ENCODE data around the gene MYPN.

The MYPN gene

GRCh38 chr10:68176797-68177196, 67.5 kb downstream of the MYPN start (continued):
- TF ChIP-seq ZBTB44 (tag by site-specific recombination; IDR thresholded peaks at IDR 0.05) = peak; percentile 41; the same call in 1 of the 2 replicates
- no peak for TF ChIP-seq ZNF335 (tag by site-specific recombination; conservative IDR thresholded peaks at IDR 0.05)
- no peak for TF ChIP-seq MZF1 (tag by site-specific recombination; IDR thresholded peaks at IDR 0.05; ENCODE audit: borderline replicate concordance)
- no peak for TF ChIP-seq ZNF132 (tag by site-specific recombination; IDR thresholded peaks at IDR 0.05; ENCODE audit: borderline replicate concordance)
- no peak for TF ChIP-seq ZNF843 (tag by site-specific recombination; IDR thresholded peaks at IDR 0.05)
- peak; percentile 84; the same call in 1 of the 2 replicates for TF ChIP-seq SCRT1 (tag by site-specific recombination; IDR thresholded peaks at IDR 0.05; ENCODE audit: borderline replicate concordance)
- TF ChIP-seq MYNN (tag by site-specific recombination; IDR thresholded peaks at IDR 0.05; ENCODE audit: borderline replicate concordance) = no peak
- no peak for TF ChIP-seq ZNF510 (tag by site-specific recombination; IDR thresholded peaks at IDR 0.05; ENCODE audit: insufficient replicate concordance)
- TF ChIP-seq ZNF366 (tag by site-specific recombination; conservative IDR thresholded peaks at IDR 0.05) = 0 out of 2 replicates have a peak, but pooled peaks have one; percentile 16
- peak; percentile 48; the same call in 1 of the 2 replicates for TF ChIP-seq FEZF1 (tag by site-specific recombination; IDR thresholded peaks at IDR 0.05)
- TF ChIP-seq ZBTB21 (tag by site-specific recombination; IDR thresholded peaks at IDR 0.05) = no peak
- no peak for TF ChIP-seq TSHZ1 (tag by site-specific recombination; IDR thresholded peaks at IDR 0.05; ENCODE audit: borderline replicate concordance)
- no peak for TF ChIP-seq ZBTB1 (tag by site-specific recombination; IDR thresholded peaks at IDR 0.05)
- no peak for TF ChIP-seq ZNF514 (tag by site-specific recombination; IDR thresholded peaks at IDR 0.05)
- no peak for TF ChIP-seq ZNF521 (tag by site-specific recombination; IDR thresholded peaks at IDR 0.05)
- TF ChIP-seq ZNF529 (tag by site-specific recombination; IDR thresholded peaks at IDR 0.05; ENCODE audit: insufficient replicate concordance) = no peak
- TF ChIP-seq ZNF660 (tag by site-specific recombination; IDR thresholded peaks at IDR 0.05) = no peak
- no peak for TF ChIP-seq ZNF138 (tag by site-specific recombination; IDR thresholded peaks at IDR 0.05; ENCODE audit: borderline replicate concordance)
- TF ChIP-seq PRDM6 (tag by site-specific recombination; IDR thresholded peaks at IDR 0.05) = peak; percentile 84
- no peak for TF ChIP-seq ZNF223 (tag by site-specific recombination; IDR thresholded peaks at IDR 0.05)
- TF ChIP-seq ZNF416 (tag by site-specific recombination; IDR thresholded peaks at IDR 0.05) = no peak
- TF ChIP-seq PATZ1 (tag by site-specific recombination; IDR thresholded peaks at IDR 0.05) = no peak
- TF ChIP-seq ZNF394 (tag by site-specific recombination; IDR thresholded peaks at IDR 0.05; ENCODE audit: borderline replicate concordance) = no peak
- TF ChIP-seq ZNF140 (tag by site-specific recombination; IDR thresholded peaks at IDR 0.05) = no peak
- no peak for TF ChIP-seq ZNF792 (tag by site-specific recombination; IDR thresholded peaks at IDR 0.05)
- TF ChIP-seq BCL11B (tag by site-specific recombination; IDR thresholded peaks at IDR 0.05; ENCODE audit: low read depth) = no peak
- no peak for TF ChIP-seq ZNF426 (tag by site-specific recombination; IDR thresholded peaks at IDR 0.05)
- no peak for TF ChIP-seq ZBTB11 (tag by site-specific recombination; conservative IDR thresholded peaks at IDR 0.05; ENCODE audit: low read depth)
- no peak for TF ChIP-seq ZNF670 (tag by site-specific recombination; IDR thresholded peaks at IDR 0.05; ENCODE audit: low read depth)
